ENCODE data around the gene TULP1.

The TULP1 gene

GRCh38 chr6:35475573-35475972 lies 37.1 kb downstream of the TULP1 start:
- Histone ChIP-seq H2AK5ac (ENCODE audit: low read length) (no peak overlapping the region), H3K4ac (ENCODE audit: low read depth, low read length) (no peak overlapping the region), H3K4me1 (ENCODE audit: control insufficient read depth in 1 of 2, insufficient read depth in 2 of 2, low read length in 2 of 2) (peaks cover 6 to 7% of the 10 kb centered on the region in 2 experiments), H3K27me3 (ENCODE audit: insufficient read depth, low read length) (no peaks in the 10 kb centered on the region), H3K23ac (ENCODE audit: low read length) (no peak overlapping the region), H3K9me3 (ENCODE audit: insufficient read depth, low read depth, low read length) (peaks cover 2% of the 10 kb centered on the region), H3K4me2 (ENCODE audit: low read length) (no peak overlapping the region), H3K36me3 (ENCODE audit: control insufficient read depth in 1 of 2, insufficient read depth in 2 of 2, low read length in 2 of 2) (peaks cover 78 to 82% of the 10 kb centered on the region in 2 experiments), H2AFZ (ENCODE audit: insufficient read depth, low read length, poor library complexity) (no peak overlapping the region), H2BK12ac (ENCODE audit: low read length) (no peak overlapping the region), H3K79me1 (ENCODE audit: low read length) (peaks cover 3% of the 10 kb centered on the region), H3K27ac (ENCODE audit: low read depth, low read length) (no peak overlapping the region), H4K8ac (ENCODE audit: low read depth, low read length) (no peak overlapping the region), H2BK120ac (ENCODE audit: insufficient read depth, low read length, poor library complexity) (no peak overlapping the region), H3K14ac (ENCODE audit: low read length) (no peak overlapping the region), H4K12ac (ENCODE audit: low read depth, low read length) (no peak overlapping the region), H3K18ac (ENCODE audit: low read length) (no peak overlapping the region), H3K79me2 (ENCODE audit: control insufficient read depth, insufficient read depth, low read length, poor library complexity) (no peaks in the 10 kb centered on the region), H2BK5ac (ENCODE audit: low read depth, low read length, poor library complexity) (no peak overlapping the region), H3K9ac (ENCODE audit: low read length) (no peak overlapping the region), H4K91ac (ENCODE audit: low read depth, low read length) (no peak overlapping the region), H3K4me3 (ENCODE audit: low read depth, low read length) (no peak overlapping the region)
- WGBS (ENCODE audit: extremely low coverage, insufficient coverage, insufficient read length), result no CpG with 5 or more reads among the region's 4 CpGs
- no peak for DNase-seq

GRCh38 chr6:35474942-35475570 lies 37.6 kb downstream of the TULP1 start:
- Histone ChIP-seq H3K23ac (ENCODE audit: low read length) (no peak overlapping the region), H3K36me3 (ENCODE audit: control insufficient read depth in 1 of 2, insufficient read depth in 2 of 2, low read length in 2 of 2) (peaks cover 78 to 80% of the 10 kb centered on the region in 2 experiments), H3K14ac (ENCODE audit: low read length) (no peak overlapping the region), H3K4me1 (ENCODE audit: control insufficient read depth in 1 of 2, insufficient read depth in 2 of 2, low read length in 2 of 2) (peaks cover 6 to 10% of the 10 kb centered on the region in 2 experiments), H2AFZ (ENCODE audit: insufficient read depth, low read length, poor library complexity) (no peak overlapping the region), H3K9me3 (ENCODE audit: insufficient read depth, low read depth, low read length) (peaks cover 2% of the 10 kb centered on the region), H2BK120ac (ENCODE audit: insufficient read depth, low read length, poor library complexity) (no peak overlapping the region), H2AK5ac (ENCODE audit: low read length) (no peak overlapping the region), H3K27me3 (ENCODE audit: insufficient read depth, low read length) (no peaks in the 10 kb centered on the region), H3K27ac (ENCODE audit: low read depth, low read length) (no peak overlapping the region), H4K12ac (ENCODE audit: low read depth, low read length) (no peak overlapping the region), H3K79me2 (ENCODE audit: control insufficient read depth, insufficient read depth, low read length, poor library complexity) (no peaks in the 10 kb centered on the region), H3K79me1 (ENCODE audit: low read length) (peaks cover 3% of the 10 kb centered on the region), H2BK5ac (ENCODE audit: low read depth, low read length, poor library complexity) (no peak overlapping the region), H3K4me3 (ENCODE audit: low read depth, low read length) (no peak overlapping the region), H3K4ac (ENCODE audit: low read depth, low read length) (no peak overlapping the region), H3K18ac (ENCODE audit: low read length) (no peak overlapping the region), H4K8ac (ENCODE audit: low read depth, low read length) (no peak overlapping the region), H4K91ac (ENCODE audit: low read depth, low read length) (no peak overlapping the region), H2BK12ac (ENCODE audit: low read length) (no peak overlapping the region), H3K4me2 (ENCODE audit: low read length) (no peak overlapping the region), H3K9ac (ENCODE audit: low read length) (no peak overlapping the region)
- WGBS (ENCODE audit: extremely low coverage, insufficient coverage, insufficient read length), result no CpG with 5 or more reads among the region's 20 CpGs
- DNase-seq, result no peak

GRCh38 chr6:35474131-35474941 lies 38.4 kb downstream of the TULP1 start:
- Histone ChIP-seq H3K79me2 (ENCODE audit: control insufficient read depth, insufficient read depth, low read length, poor library complexity) (peaks cover 6% of the 10 kb centered on the region), H3K27me3 (ENCODE audit: insufficient read depth, low read length) (no peaks in the 10 kb centered on the region), H3K14ac (ENCODE audit: low read length) (no peak overlapping the region), H4K12ac (ENCODE audit: low read depth, low read length) (no peak overlapping the region), H2AFZ (ENCODE audit: insufficient read depth, low read length, poor library complexity) (no peak overlapping the region), H4K91ac (ENCODE audit: low read depth, low read length) (no peak overlapping the region), H3K9me3 (ENCODE audit: insufficient read depth, low read depth, low read length) (peaks cover 2% of the 10 kb centered on the region), H3K4me3 (ENCODE audit: low read depth, low read length) (no peak overlapping the region), H2BK120ac (ENCODE audit: insufficient read depth, low read length, poor library complexity) (no peak overlapping the region), H3K4me1 (ENCODE audit: control insufficient read depth in 1 of 2, insufficient read depth in 2 of 2, low read length in 2 of 2) (peaks cover 6 to 14% of the 10 kb centered on the region in 2 experiments), H3K23ac (ENCODE audit: low read length) (no peak overlapping the region), H3K36me3 (ENCODE audit: control insufficient read depth in 1 of 2, insufficient read depth in 2 of 2, low read length in 2 of 2) (peaks cover 77 to 80% of the 10 kb centered on the region in 2 experiments), H3K4ac (ENCODE audit: low read depth, low read length) (no peak overlapping the region), H3K9ac (ENCODE audit: low read length) (no peak overlapping the region), H3K79me1 (ENCODE audit: low read length) (peaks cover 3% of the 10 kb centered on the region), H3K27ac (ENCODE audit: low read depth, low read length) (no peak overlapping the region), H2BK12ac (ENCODE audit: low read length) (no peak overlapping the region), H3K18ac (ENCODE audit: low read length) (no peak overlapping the region), H2BK5ac (ENCODE audit: low read depth, low read length, poor library complexity) (peak overlapping the region; percentile 13), H3K4me2 (ENCODE audit: low read length) (no peak overlapping the region), H2AK5ac (ENCODE audit: low read length) (no peak overlapping the region), H4K8ac (ENCODE audit: low read depth, low read length) (peak overlapping the region; percentile 16)
- DNase-seq, result no peak
- WGBS (ENCODE audit: extremely low coverage, insufficient coverage, insufficient read length), result no CpG with 5 or more reads among the region's 14 CpGs

GRCh38 chr6:35473850-35474130 lies 38.9 kb downstream of the TULP1 start:
- peak overlapping the region; percentile 24 for H3K27ac ChIP-seq (ENCODE audit: low read depth, low read length)
- no peak overlapping the region for H4K12ac ChIP-seq (ENCODE audit: low read depth, low read length)
- H3K9ac ChIP-seq (ENCODE audit: low read length), result no peak overlapping the region
- peak overlapping the region; percentile 13 for H2BK5ac ChIP-seq (ENCODE audit: low read depth, low read length, poor library complexity)
- H3K79me2 ChIP-seq (ENCODE audit: control insufficient read depth, insufficient read depth, low read length, poor library complexity), result peaks cover 11% of the 10 kb centered on the region
- H3K79me1 ChIP-seq (ENCODE audit: low read length), result peaks cover 7% of the 10 kb centered on the region
- no peaks in the 10 kb centered on the region for H3K27me3 ChIP-seq (ENCODE audit: insufficient read depth, low read length)
- no peak overlapping the region for H2BK120ac ChIP-seq (ENCODE audit: insufficient read depth, low read length, poor library complexity)
- no peak overlapping the region for H4K8ac ChIP-seq (ENCODE audit: low read depth, low read length)
- no peak overlapping the region for H3K4me3 ChIP-seq (ENCODE audit: low read depth, low read length)
- H2BK12ac ChIP-seq (ENCODE audit: low read length), result no peak overlapping the region
- H3K14ac ChIP-seq (ENCODE audit: low read length), result no peak overlapping the region
- no peak overlapping the region for H2AFZ ChIP-seq (ENCODE audit: insufficient read depth, low read length, poor library complexity)
- H3K9me3 ChIP-seq (ENCODE audit: insufficient read depth, low read depth, low read length), result peaks cover 2% of the 10 kb centered on the region
- H3K18ac ChIP-seq (ENCODE audit: low read length), result no peak overlapping the region
- H3K4me1 ChIP-seq (ENCODE audit: control insufficient read depth in 1 of 2, insufficient read depth in 2 of 2, low read length in 2 of 2), result peaks cover 6 to 14% of the 10 kb centered on the region in 2 experiments
- no peak overlapping the region for H3K4me2 ChIP-seq (ENCODE audit: low read length)
- peak in 1 of 2 donors; percentile 13 for DNase-seq
- H3K36me3 ChIP-seq (ENCODE audit: control insufficient read depth in 1 of 2, insufficient read depth in 2 of 2, low read length in 2 of 2), result peaks cover 77 to 80% of the 10 kb centered on the region in 2 experiments
- H3K23ac ChIP-seq (ENCODE audit: low read length), result no peak overlapping the region
- peak overlapping the region; percentile 30 for H3K4ac ChIP-seq (ENCODE audit: low read depth, low read length)
- H4K91ac ChIP-seq (ENCODE audit: low read depth, low read length), result no peak overlapping the region
- H2AK5ac ChIP-seq (ENCODE audit: low read length), result no peak overlapping the region
